Amniotic stem cell (primary cell): ENCODE data around the gene RAMACL.
"Not testable (repeated sequence)": the region's sequence is repeated elsewhere in the genome, so short reads cannot be mapped to it uniquely, and the experiment has no call there.

Experiments
- DNase-seq: peaks from one replicate; lab custom pipeline; 2025; lab: John Stamatoyannopoulos, UW

RAMACL gene

GRCh38 chr6:166586424-166587156 is at the start of gene RAMACL:
RAMACL (minus strand) TSS chr6:166586678; CDS start chr6:166586477, 201 bp downstream.
- no peak for DNase-seq

- DNase-seq, result no peak
Measured at GRCh38 chr6:166635013-166635970, 48.8 kb upstream of the RAMACL start.

DNA sequence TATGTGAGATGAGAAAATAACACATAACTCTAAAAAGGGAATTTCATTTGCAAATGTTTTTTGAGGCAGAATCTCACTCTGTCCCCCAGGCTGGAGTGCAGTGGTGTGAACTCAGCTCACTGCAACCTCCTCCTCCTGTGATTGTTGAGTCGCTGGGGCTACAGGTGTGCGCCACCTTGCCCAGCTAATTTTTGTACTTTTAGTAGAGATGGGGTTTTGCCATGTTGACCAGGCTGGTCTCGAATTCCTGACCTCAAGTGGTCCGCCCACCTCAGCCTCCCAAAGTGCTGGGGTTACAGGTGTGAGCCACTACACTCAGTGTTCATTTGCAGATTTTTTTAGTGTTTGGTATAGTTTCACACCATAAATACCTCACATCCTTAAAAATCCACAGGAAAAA is 48.1 kb upstream of the RAMACL start:
- DNase-seq, result not testable (repeated sequence)

DNA sequence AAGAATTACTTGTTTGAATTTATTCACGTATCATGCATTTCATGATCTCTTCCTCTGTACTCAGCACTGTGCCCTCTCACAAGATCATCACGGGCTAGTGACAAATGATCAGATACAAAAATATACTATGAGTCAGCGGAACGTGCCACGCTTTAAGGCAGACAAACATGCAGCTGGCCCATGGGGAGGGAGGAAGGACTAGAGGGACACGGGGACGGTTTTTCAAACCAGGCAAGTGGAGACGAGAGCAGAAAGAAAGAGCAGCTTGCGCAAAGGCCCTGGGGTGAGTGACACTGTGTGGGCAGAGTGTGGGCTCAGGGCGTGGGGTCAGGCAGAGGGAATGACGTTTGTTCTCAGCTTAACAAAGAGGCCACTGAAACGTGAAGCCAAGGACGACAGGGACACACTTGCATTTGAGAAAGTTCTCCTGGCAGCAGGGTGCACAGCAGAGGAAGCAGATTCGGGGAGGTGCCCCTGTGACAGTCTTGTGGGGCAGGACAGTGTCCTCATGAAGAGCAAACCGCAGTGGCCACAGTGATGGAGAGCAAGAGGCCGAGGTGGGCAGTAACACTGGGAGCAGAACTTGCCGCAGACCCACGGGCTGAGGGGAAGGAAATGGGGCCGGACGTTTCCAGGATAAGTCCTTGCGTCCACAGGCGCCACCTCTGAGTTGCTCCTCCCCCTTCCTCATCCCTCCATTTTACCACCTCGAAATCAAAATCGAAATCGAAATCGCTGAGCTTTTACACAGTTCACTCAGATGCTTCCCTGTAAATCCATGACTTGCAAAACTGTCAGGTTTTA is 47.5 kb upstream of the RAMACL start:
- no peak for DNase-seq

DNA sequence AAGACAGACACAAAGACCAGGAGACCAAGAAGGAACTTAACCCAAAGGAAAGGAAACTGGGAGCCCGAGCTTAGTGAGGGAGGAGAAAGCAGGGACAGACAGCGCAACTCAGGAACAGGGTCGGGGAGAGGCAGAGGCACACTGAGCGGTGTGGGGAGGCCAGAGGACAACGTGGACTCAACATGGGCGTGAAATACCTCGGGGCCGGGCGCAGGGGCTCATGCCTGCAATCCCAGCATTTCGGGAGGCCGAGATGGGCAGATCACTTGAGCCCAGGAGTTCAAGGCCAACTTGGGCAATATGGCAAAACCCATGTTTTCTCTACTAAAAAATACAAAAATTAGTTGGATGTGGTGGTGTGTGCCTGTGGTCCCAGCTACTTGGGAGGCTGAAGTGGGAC is 46.3 kb upstream of the RAMACL start:
- no peak for DNase-seq

DNA sequence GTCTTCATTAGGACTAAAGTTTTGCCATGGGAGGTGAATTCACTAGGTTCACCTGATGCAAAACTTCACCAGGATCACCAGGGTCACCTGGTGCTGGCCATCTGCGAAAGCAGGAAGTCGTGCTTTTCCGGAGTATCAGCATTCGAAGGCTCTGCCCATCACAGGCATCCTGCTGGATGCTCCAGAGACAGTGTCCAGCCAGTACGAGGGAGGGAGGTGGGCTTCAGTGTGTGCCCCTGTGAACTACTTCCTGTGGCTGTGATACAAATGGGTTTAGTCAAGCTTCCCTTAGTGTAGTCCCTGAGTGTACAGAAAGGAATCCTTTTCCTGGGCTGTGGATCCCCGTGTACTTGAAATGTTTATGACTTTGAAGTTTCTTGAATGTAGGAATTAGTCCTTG is 44.0 kb upstream of the RAMACL start:
- DNase-seq, result no peak

DNA sequence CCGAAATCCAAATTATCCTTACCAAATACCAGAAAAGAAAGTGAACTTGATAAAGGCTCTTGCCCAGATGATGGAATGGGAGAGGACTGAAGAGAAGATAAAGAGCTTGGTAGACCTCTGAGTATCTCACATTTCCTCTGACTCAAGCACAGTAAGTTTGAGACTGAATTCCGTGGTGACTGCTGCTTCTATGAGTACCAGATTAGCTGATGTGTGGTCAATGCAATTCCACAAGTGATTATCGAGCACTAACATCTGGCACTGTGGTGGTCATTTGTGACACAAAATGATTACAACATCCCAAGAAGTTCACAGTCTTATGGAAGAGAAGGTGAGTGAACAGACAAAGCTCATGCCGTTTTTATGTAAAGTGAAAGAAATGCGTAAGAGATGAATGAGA is 43.1 kb upstream of the RAMACL start:
- DNase-seq, result no peak

DNA sequence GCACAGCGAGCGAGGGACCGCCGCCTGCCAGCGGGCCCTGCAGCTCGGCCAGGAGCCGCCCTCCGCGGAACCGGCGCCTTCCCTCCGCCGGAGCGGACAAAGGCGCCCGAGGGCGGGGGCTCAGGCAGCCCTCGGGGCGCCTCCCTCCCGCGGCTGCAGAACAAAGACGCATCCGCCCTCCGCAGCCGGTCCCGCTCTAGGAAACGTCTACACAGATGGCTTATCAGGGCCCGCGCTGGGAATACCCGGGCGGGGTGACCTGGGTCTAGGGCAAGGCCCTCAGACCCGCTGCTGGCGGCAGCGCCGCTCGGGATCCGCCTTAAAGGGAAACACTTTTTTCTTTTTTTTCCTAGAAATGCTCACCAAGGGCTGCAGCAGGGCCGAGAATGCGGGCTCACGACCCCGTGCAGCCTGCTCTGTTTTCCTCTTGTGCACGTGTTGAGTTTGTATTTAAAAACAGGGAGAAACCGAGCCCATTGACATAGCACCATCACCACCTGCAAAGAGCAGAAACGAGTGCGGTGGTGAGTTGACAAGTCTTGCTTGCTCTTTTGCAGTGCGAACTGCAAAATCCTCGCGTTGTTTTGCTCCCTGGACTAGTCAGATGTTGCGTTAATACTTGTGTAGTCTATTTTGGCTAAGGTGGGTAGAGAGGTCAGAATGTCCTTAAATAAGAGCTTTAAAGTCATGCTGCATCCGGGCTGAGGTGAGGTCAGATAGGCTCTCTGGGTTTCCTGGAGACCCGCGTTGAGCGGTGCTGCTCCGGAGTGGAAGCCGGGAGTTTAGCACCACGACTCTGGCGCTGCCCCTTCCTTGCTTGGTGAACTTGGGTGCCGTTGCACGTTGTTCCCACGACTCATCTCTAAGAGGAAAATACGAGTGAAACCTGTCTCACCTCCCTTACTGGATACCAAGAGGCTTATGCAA is 41.7 kb upstream of the RAMACL start:
- DNase-seq, result no peak

DNA sequence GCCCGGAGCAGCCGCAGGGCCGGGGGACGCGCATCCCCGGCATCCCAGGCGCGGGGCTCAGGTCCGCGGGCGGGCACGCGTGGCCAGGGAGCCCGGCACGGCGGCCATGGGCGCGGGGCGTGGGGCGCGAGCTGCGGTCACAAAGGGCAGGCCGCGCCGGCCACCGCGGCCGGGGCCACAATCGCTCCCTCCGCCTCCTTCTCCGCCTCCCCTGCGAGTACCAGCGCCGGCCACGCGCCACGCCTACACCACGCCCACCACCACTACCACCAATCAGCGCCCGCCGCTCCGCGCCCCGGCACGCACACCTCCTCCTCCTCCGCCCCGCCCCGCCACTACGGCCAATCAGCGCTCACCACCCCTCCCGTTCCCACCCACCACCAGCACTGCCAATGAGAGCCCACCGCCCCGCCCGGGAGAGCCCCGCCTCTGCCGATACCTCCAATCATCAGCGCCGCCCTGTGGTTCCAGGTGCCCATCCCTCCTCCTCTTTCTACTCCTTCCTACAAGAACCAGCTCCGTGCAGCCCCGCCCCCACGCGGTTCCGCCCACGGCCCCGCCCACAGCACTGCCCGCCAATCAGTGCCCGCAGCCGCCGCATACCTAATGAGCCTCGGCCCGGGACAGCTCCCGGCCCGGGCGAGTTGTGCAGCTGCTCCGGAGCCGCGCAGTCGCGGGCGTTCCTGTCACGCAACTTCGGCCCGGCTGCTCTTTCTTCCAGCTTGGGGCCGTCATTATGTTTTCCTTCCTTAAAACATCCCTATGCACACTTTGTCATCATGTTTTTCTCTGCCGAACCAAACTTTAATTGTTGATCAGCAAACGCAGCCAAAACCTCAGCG is 40.8 kb upstream of the RAMACL start, which contains the start of gene RPS6KA2:
Gene RPS6KA2 (minus strand): TSS at position 219 of the 842 bp plus-strand sequence. CDS start 232 bp downstream, outside the sequence.
- peak; percentile 98 for DNase-seq

DNA sequence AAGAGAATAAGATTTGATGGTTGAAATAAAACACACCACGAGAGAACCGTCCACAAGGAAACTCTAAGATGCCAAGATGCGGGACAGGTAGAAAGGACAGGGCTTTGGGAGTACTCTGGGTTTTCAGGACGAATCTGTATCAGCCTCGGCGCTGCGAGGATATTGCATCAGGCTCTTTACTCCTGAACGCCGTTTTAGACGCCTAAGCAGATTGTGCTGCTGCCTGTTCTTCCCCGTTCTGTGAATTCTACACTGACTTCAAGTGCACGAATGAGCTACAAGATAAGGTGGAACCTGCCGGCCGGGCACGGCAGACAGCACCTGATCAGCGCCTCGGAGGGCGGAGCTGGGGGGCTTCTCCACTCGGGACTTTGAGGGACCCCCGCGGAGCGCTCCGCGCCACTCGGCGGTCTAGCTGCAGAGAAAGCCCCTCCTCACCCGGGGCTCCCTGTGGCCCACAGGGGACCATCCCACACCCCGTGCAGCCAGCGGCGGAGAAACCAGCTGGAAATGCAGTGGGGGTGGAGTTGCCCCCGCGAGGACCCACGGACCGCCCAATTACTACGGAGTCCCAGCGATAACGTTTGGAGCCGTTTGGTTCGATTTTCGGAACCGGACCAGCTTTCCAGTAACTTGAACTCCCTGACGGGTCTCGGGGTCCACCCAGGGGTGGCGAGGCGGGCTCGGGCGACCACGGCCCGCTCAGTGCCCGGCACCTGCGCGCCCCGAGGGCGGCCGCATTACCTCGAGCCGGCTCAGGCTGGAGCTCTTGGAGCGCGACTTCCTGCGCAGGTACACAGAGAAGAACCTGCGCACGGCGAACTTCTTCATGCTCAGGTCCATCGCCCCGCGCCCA is 39.9 kb upstream of the RAMACL start:
- DNase-seq, result no peak

DNA sequence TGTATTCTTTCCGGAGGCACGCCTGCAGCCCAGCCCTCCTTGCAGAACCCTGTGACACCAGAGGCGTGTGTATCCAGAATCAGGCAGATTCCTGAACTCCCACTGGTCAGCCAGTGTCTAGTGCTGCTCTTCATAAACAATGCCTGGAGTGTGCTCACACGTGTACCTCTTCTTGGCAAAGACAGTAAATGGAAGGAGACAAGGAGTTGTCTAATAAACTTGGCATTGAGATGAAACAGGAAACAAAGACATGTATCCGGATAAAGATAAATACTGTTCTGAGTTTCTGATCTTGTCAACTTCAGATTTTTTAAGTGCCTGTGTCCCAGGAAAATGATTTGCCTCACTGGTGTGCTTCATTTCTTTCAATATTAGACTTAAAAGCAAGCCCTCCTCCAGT is 38.9 kb upstream of the RAMACL start:
- DNase-seq, result no peak

- DNase-seq, result no peak
Measured at GRCh38 chr6:166624275-166624674, 37.8 kb upstream of the RAMACL start.

- no peak for DNase-seq
Measured at GRCh38 chr6:166623318-166623717, 36.8 kb upstream of the RAMACL start.

DNA sequence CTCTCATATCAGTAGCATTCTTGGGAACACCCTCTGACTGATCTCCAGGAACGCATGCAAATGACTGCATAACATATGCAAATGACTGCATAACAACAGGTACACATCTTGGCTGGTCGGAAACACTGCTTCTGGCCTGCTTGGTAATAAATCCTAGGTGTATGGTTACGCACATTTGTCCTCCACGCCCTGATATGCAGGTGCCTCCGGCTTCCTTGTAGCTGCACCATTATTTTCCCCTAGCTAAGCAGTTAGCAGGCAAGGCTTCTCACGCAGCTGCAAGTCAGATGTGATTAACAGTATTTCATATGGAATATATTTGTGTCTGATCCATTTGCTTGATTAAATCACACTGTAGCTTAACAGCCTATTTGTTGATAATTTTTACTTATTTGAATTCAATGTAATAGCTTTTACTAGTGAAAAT is 34.6 kb upstream of the RAMACL start:
- no peak for DNase-seq

DNA sequence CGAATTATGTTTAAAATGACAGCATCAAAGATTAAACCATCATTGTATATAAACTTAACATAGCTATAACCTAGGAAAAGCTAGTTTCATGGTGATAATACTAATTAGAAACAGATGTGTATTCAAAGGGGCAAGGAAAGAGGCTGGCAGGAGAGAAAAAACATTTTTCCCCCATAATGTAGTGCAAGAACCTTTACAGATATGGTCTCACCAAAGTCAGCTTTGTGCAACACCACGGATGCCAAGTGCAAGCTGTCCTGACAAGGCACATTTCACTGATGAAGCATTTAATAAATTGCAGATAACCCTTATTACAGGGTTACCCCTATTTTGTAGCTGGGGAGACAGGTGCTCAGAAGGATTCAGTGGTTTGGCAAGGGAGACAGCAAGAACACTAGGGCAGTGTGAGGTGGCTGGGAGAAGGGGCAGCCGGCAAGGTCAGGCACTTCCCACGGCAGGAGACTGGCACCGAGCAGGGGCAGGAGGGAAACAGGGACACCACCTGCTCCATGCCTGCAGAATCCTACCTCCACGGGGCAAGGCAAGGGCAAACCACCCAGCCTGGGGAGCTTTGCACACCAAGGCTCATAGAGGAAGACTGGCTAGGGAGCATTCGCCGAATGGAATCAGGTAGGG is 34.1 kb upstream of the RAMACL start:
- DNase-seq, result no peak

GRCh38 chr6:166619912-166620311 is 33.4 kb upstream of the RAMACL start:
- peak; percentile 71 for DNase-seq

- DNase-seq, result peak; percentile 22
Measured at GRCh38 chr6:166618866-166619761, 32.6 kb upstream of the RAMACL start.
